Esophagus muscularis mucosa (tissue), 4 donors: ENCODE results near the gene ZCCHC13.

Experiments used
- CTCF ChIP-seq, 3 experiments: fragments of 200-600 bp in 2 of 3; fragments of 450-650 bp in 1 of 3; sonication (generic) in 2 of 3; IDR thresholded peaks; one replicate each; pipeline ENCODE4 v1.5.1; 2017 to 2019; ENCODE audit warnings: antibody characterized with exemption in 3 of 3, mild to moderate bottlenecking in 2 of 3, moderate library complexity in 1 of 3
- EP300 ChIP-seq: sonication (generic); formaldehyde crosslinking; IDR thresholded peaks from one replicate; pipeline ENCODE4 v1.6.1; 2017; ENCODE audit warnings: antibody characterized with exemption
- POLR2A ChIP-seq: fragments of 450-650 bp; IDR thresholded peaks from one replicate; pipeline ENCODE4 v1.6.1; 2017; ENCODE audit warnings: antibody characterized with exemption, moderate library complexity, mild to moderate bottlenecking, low read depth
- POLR2AphosphoS5 ChIP-seq, 2 donors: sonication (generic); formaldehyde crosslinking; IDR thresholded peaks; one replicate each; pipeline ENCODE4 v1.6.1; 2017; ENCODE audit warnings: antibody characterized with exemption in 2 of 2

- TF ChIP-seq CTCF (IDR thresholded peaks at IDR 0.05), result no peak
- no peak for TF ChIP-seq POLR2A
- TF ChIP-seq POLR2AphosphoS5 (IDR thresholded peaks at IDR 0.05), result no peak
- no peak for TF ChIP-seq EP300
Measured at GRCh38 chrX:74351760-74352159, 47.8 kb downstream of the ZCCHC13 start.
